Glutamatergic neuron (in vitro differentiated cells): ENCODE results near the gene C2CD2. TPM values are rescaled to one million over a fixed set of nuclear protein-coding genes. Genes with fewer than 3 reads are reported as not detected.

Experiments used
- DNase-seq: peaks from one replicate; pipeline ENCODE4 v3.0.0; 2022
- H3K27ac Mint-ChIP-seq: one replicate; pipeline ENCODE4 v1.8.0; 2020; ENCODE audit warnings: mild to moderate bottlenecking, mixed read lengths, inconsistent platforms; ENCODE audit not compliant: unreplicated experiment
- H3K27me3 Mint-ChIP-seq: one replicate; pipeline ENCODE4 v1.8.0; 2020; ENCODE audit warnings: mild to moderate bottlenecking, moderate library complexity, mixed read lengths, inconsistent platforms; ENCODE audit not compliant: unreplicated experiment
- H3K36me3 Mint-ChIP-seq: one replicate; pipeline ENCODE4 v1.8.0; 2020; ENCODE audit warnings: mild to moderate bottlenecking, mixed read lengths, inconsistent platforms; ENCODE audit not compliant: unreplicated experiment
- H3K4me1 Mint-ChIP-seq: one replicate; pipeline ENCODE4 v1.8.0; 2020; ENCODE audit warnings: mild to moderate bottlenecking, low read depth, mixed read lengths, inconsistent platforms; ENCODE audit not compliant: unreplicated experiment
- H3K4me3 Mint-ChIP-seq: one replicate; pipeline ENCODE4 v1.8.0; 2020; ENCODE audit warnings: mild to moderate bottlenecking, mixed read lengths, inconsistent platforms; ENCODE audit not compliant: unreplicated experiment
- H3K9me3 Mint-ChIP-seq: one replicate; pipeline ENCODE4 v1.8.0; 2020; ENCODE audit warnings: mild to moderate bottlenecking, moderate library complexity, mixed read lengths, inconsistent platforms; ENCODE audit not compliant: unreplicated experiment
- CTCF ChIP-seq: fragments of 200-600 bp; sonication (generic); IDR thresholded peaks from one replicate; pipeline ENCODE4 v1.5.0; 2021; ENCODE audit not compliant: partially characterized antibody, unreplicated experiment
- total RNA-seq: library from RNA; stranded (reverse); fragmentation: NEBNext Ultra II Directional; extraction: Animal tissue kit (Norgen Biotek cat#: 25700); gene quantifications from one replicate; pipeline ENCODE4 v1.2.1, GENCODE V29; 2021; ENCODE audit not compliant: unreplicated experiment

C2CD2 gene
- total RNA-seq, 1 donor from 2014 or later, result 0.78 TPM

GRCh38 chr21:41975391-41976272 is 21.8 kb upstream of the C2CD2 start:
- Mint-ChIP-seq H3K9me3 (peaks cover 8% of the 10 kb centered on the region), H3K27ac (no peak overlapping the region), H3K27me3 (no peaks in the 10 kb centered on the region), H3K4me1 (no peaks in the 10 kb centered on the region), H3K4me3 (no peak overlapping the region), H3K36me3 (peaks cover 17% of the 10 kb centered on the region)
- DNase-seq, result no peak
- no peak for TF ChIP-seq CTCF

GRCh38 chr21:41974752-41975053 is 20.9 kb upstream of the C2CD2 start:
- peaks cover 16% of the 10 kb centered on the region for H3K36me3 Mint-ChIP-seq
- no peak overlapping the region for H3K27ac Mint-ChIP-seq
- no peak overlapping the region for H3K4me3 Mint-ChIP-seq
- no peak for TF ChIP-seq CTCF
- no peak for DNase-seq
- peaks cover 8% of the 10 kb centered on the region for H3K9me3 Mint-ChIP-seq
- no peaks in the 10 kb centered on the region for H3K4me1 Mint-ChIP-seq
- no peaks in the 10 kb centered on the region for H3K27me3 Mint-ChIP-seq

- no peak for DNase-seq
- TF ChIP-seq CTCF, result no peak
- Mint-ChIP-seq H3K27ac (no peak overlapping the region), H3K36me3 (peaks cover 10% of the 10 kb centered on the region), H3K4me3 (no peak overlapping the region), H3K4me1 (no peaks in the 10 kb centered on the region), H3K27me3 (no peaks in the 10 kb centered on the region), H3K9me3 (peaks cover 8% of the 10 kb centered on the region)
These were observed 20.3 kb upstream of the C2CD2 start for GRCh38 chr21:41973861-41974751.

GRCh38 chr21:41973427-41973831 is 19.6 kb upstream of the C2CD2 start:
- Mint-ChIP-seq H3K27me3 (no peaks in the 10 kb centered on the region), H3K4me1 (no peaks in the 10 kb centered on the region), H3K4me3 (no peak overlapping the region), H3K36me3 (peaks cover 8% of the 10 kb centered on the region), H3K9me3 (peaks cover 8% of the 10 kb centered on the region), H3K27ac (no peak overlapping the region)
- TF ChIP-seq CTCF, result no peak
- DNase-seq, result no peak
